A549 (cell line): ENCODE data around the gene PNKP. TPM values are rescaled to one million over a fixed set of nuclear protein-coding genes. Genes with fewer than 3 reads are reported as not detected.

Experiments used
- ATAC-seq, 2 experiments: fragments of 200-7000 bp in 1 of 2; fragments of >200 bp in 1 of 2; cut with Nextera tagmentation in 1 of 2; cut with Tn5 transposase in 1 of 2; 3 replicates each; pipeline versions ENCODE4 v1.8.0 to v1.9.1; 2018 to 2020; ENCODE audit warnings: mild to moderate bottlenecking in 1 of 2, moderate library complexity in 1 of 2
- CTCF ChIA-PET: fragments of 300-600 bp; sonication (Branson Sonifier 250); formaldehyde crosslinking; extraction: SDS; loops from one replicate; lab custom pipeline; 2021; ENCODE audit warnings: antibody characterized with exemption, inconsistent platforms; lab: Yijun Ruan, JAX
- POLR2A ChIA-PET: fragments of 350-600 bp; formaldehyde crosslinking; extraction: SDS; loops from one replicate; lab custom pipeline; 2021; ENCODE audit warnings: antibody characterized with exemption, inconsistent platforms; lab: Yijun Ruan, JAX
- DNase-seq, 2 experiments: peaks; one replicate each; pipeline versions ENCODE4 v3.0.0 to v3.0.0-alpha.2; 2011 to 2016; ENCODE audit warnings: low read depth in 1 of 2, low spot score in 1 of 2
- FAIRE-seq: peaks from 2 replicates; lab custom pipeline; 2011; peaks lifted over from hg19 to GRCh38; lab: Jason Lieb, UNC
- H3K27ac ChIP-seq, 2 experiments: fragments of >200 bp; sonication (Bioruptor Twin); formaldehyde crosslinking; 3 replicates each; pipeline ENCODE4 v1.5.1; 2016 to 2017
- H3K4me1 ChIP-seq: fragments of >200 bp; sonication (Bioruptor Twin); formaldehyde crosslinking; 3 replicates; pipeline ENCODE4 v1.6.1; 2016
- H3K4me2 ChIP-seq: fragments of >200 bp; sonication (Bioruptor Twin); formaldehyde crosslinking; 3 replicates; pipeline ENCODE4 v1.6.1; 2016
- H3K4me3 ChIP-seq: fragments of >200 bp; sonication (Bioruptor Twin); formaldehyde crosslinking; 3 replicates; pipeline ENCODE4 v1.5.1; 2016
- H3K9me3 ChIP-seq: fragments of >200 bp; sonication (Bioruptor Twin); formaldehyde crosslinking; 3 replicates; pipeline ENCODE4 v1.6.1; 2016
- CEBPB ChIP-seq, 2 experiments: fragments of >200 bp in 1 of 2; sonication (Bioruptor Twin) in 1 of 2; formaldehyde crosslinking in 1 of 2; IDR thresholded peaks; 2 replicates each; pipeline ENCODE4 v1.6.1; 2012 to 2016
- CHD2 ChIP-seq: fragments of 150-350 bp; IDR thresholded peaks from 2 replicates; pipeline ENCODE4 v1.6.1; 2014; ENCODE audit warnings: low read length; ENCODE audit not compliant: partially characterized antibody
- CHD4 ChIP-seq: fragments of 200-600 bp; sonication (generic); IDR thresholded peaks from 2 replicates; pipeline ENCODE4 v1.6.1; 2016; ENCODE audit warnings: antibody characterized with exemption, mild to moderate bottlenecking, borderline replicate concordance
- GATA3 ChIP-seq: IDR thresholded peaks from 2 replicates; pipeline ENCODE4 v1.6.1; 2012; ENCODE audit warnings: borderline replicate concordance
- HDAC2 ChIP-seq: fragments of 200-600 bp; sonication (generic); IDR thresholded peaks from 2 replicates; pipeline ENCODE4 v1.6.1; 2016
- HOXA7 ChIP-seq: fragments of 250-450 bp; sonication (Bioruptor Pico); IDR thresholded peaks from 2 replicates; pipeline ENCODE4 v1.5.0; 2020; ENCODE audit warnings: mild to moderate bottlenecking, moderate library complexity
- HOXB13 ChIP-seq: fragments of 250-450 bp; sonication (Bioruptor Pico); IDR thresholded peaks from 2 replicates; pipeline ENCODE4 v1.5.0; 2020; ENCODE audit warnings: low read depth, mild to moderate bottlenecking, moderate library complexity
- JUN ChIP-seq, 2 experiments: fragments of >200 bp; sonication (Bioruptor Twin); formaldehyde crosslinking; IDR thresholded peaks; 2 replicates in 1 of 2; 3 replicates in 1 of 2; pipeline ENCODE4 v1.6.1; 2016 to 2017
- KDM1A ChIP-seq: fragments of 200-600 bp; sonication (generic); IDR thresholded peaks from 2 replicates; pipeline ENCODE4 v1.6.1; 2016; ENCODE audit warnings: low read depth, mild to moderate bottlenecking
- MYC ChIP-seq: IDR thresholded peaks from 2 replicates; pipeline ENCODE4 v1.6.1; 2012; ENCODE audit warnings: mild to moderate bottlenecking, inconsistent platforms, low read length, improper control_type of control experiment, borderline replicate concordance
- POLR2A ChIP-seq: IDR thresholded peaks from 2 replicates; pipeline ENCODE4 v1.6.1; 2012; ENCODE audit warnings: mild to moderate bottlenecking, low read length
- RARB ChIP-seq: fragments of 250-450 bp; sonication (Bioruptor Pico); IDR thresholded peaks from 2 replicates; pipeline ENCODE4 v1.8.0; 2021; ENCODE audit warnings: mild to moderate bottlenecking, moderate library complexity
- RFX5 ChIP-seq: fragments of 450-650 bp; IDR thresholded peaks from 2 replicates; pipeline ENCODE4 v1.7.1; 2014; ENCODE audit warnings: antibody characterized with exemption, mild to moderate bottlenecking, moderate library complexity
- RNF2 ChIP-seq: fragments of 200-600 bp; sonication (generic); IDR thresholded peaks from 2 replicates; pipeline ENCODE4 v1.6.1; 2016; ENCODE audit warnings: low read depth, mild to moderate bottlenecking, antibody characterized with exemption, moderate library complexity, borderline replicate concordance
- ZC3H11A ChIP-seq: fragments of 450-650 bp; IDR thresholded peaks from 2 replicates; pipeline ENCODE4 v1.6.1; 2014; ENCODE audit warnings: antibody characterized with exemption, mild to moderate bottlenecking
- ZSCAN20 ChIP-seq: fragments of 250-450 bp; sonication (Bioruptor Pico); IDR thresholded peaks from 2 replicates; pipeline ENCODE4 v1.8.0; 2022; ENCODE audit warnings: mild to moderate bottlenecking, moderate library complexity
- WGBS: methylation state at CpG from one replicate; pipeline ENCODE4 v1.1.6; 2017; ENCODE audit errors: missing lambda C conversion rate; 5-methylcytosine and 5-hydroxymethylcytosine counted together
- polyA plus RNA-seq, 4 experiments: library from polyadenylated mRNA; depleted of rRNA in 3 of 4; stranded (reverse); fragments of >200 nt; fragmentation: RNase III in 1 of 4; extraction: RNeasy Plus Mini Kit Qiagen cat#74134 plus additional on column Dnase treatment in 1 of 4; gene quantifications; 2 replicates in 3 of 4; 3 replicates in 1 of 4; pipeline ENCODE4 v1.2.3, GENCODE V29; 2011 to 2017
- TF ChIP-seq, protein P1 (sequence below): IDR thresholded peaks from 2 replicates; pipeline ENCODE4 v1.6.1; 2012; ENCODE audit warnings: low read depth, borderline replicate concordance
- TF ChIP-seq, protein P2 (sequence below): fragments of >200 bp; sonication (Bioruptor Twin); formaldehyde crosslinking; IDR thresholded peaks from 3 replicates; pipeline ENCODE4 v1.5.1; 2016
- TF ChIP-seq, protein P3 (sequence below): fragments of >200 bp; sonication (Bioruptor Twin); formaldehyde crosslinking; IDR thresholded peaks from 2 replicates; pipeline ENCODE4 v1.6.1; 2016

The PNKP gene
- polyA plus RNA-seq, 2 of the 4 experiments (the other 2 are of a cell fraction), result 23.3 to 71.2 TPM

DNA sequence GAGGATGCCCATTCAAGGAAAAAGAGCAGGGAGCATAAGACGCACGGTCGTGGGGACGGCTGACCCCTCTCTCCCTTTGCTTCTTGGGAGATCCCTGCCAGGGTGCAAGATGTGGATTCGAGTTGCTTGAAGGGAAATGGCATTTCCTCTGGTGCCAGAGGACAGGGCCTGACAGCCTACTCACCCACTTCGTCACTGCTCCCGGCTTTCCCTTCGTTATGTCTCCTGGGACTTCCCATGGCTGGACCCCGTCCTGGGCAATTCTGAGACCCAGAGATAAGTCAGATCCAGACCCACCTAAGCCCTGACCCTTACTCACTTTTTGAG, 11.3 kb upstream of the PNKP start:
- CTCF ChIA-PET, result interaction anchor here (3.8 kb wide), 1 partner anchor 11 kb away, joined by 24 read pairs; no protein-coding TSS in a partner anchor
- peaks cover 10% of the 10 kb centered on the region for H3K9me3 ChIP-seq

DNA sequence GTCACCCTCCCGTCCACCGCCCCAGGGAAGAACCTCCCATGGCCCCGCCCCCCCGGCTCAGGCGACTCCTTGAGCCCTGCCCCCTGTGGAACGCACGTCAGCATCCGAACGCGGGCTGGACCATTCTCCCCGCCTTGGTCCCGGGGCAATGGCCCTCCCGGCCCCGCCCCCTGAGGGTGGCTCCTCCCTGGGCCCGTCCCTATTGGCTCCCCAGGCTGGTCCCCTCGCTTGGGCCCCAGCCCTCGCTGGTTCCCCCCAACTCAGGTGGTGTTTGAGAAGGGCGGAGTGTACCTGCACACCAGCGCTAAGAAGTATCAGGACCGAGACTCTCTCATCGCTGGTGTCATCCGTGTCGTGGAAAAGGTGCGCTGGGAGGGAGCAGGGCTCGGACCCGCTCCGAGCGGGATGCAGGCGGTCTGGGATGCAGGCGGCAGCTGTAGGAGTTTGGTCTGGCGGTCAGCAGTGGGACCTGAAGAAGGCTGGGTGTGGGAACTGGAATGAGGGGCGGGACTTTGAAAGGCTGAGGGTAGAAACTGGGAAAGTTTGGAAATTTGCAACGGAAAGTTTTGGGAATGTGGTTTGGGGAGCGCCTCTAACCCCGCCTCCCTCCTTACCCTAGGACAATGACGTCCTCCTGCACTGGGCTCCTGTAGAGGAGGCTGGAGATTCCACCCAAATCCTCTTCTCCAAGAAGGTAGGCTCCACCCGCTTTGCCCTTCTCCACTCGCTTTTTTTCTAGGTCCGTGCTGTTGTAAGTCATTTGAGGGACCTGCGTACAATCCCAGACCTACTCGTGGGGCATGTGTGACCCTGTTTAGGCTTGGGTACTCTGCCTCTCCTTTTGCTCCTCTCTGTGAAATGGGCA, 10.7 kb upstream of the PNKP start:
- ATAC-seq (peak; percentile 70 to 83), FAIRE-seq (no peak), DNase-seq (peak; percentile 98 to 99)
- CTCF ChIA-PET, result interaction anchor here (1.7 kb wide), 1 partner anchor 12 kb away, joined by 7 read pairs; no protein-coding TSS in a partner anchor
- peaks cover 7% of the 10 kb centered on the region for H3K9me3 ChIP-seq
- 8% methylated on average over 35 of the region's 41 CpGs for WGBS
- H3K27ac ChIP-seq, result peak overlapping the region; percentile 98 to 99
- peaks cover 21% of the 10 kb centered on the region for H3K4me1 ChIP-seq
- TF ChIP-seq RFX5 (no peak), MYC (no peak), JUN (IDR thresholded peaks at IDR 0.05) (peak in 1 of 2 experiments; percentile 38; a peak in 1 of 5 replicates), HOXA7 (0 out of 2 replicates have a peak, but pooled peaks have one; percentile 32), ZSCAN20 (CRISPR knock-in tag) (no peak)
- TF ChIP-seq, protein P1, sequence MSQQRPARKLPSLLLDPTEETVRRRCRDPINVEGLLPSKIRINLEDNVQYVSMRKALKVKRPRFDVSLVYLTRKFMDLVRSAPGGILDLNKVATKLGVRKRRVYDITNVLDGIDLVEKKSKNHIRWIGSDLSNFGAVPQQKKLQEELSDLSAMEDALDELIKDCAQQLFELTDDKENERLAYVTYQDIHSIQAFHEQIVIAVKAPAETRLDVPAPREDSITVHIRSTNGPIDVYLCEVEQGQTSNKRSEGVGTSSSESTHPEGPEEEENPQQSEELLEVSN, result peak; percentile 81; the same call in 1 of the 2 replicates
- peak overlapping the region; percentile 90 for H3K4me2 ChIP-seq
- POLR2A ChIA-PET, result interaction anchor here (0.7 to 2.6 kb wide), 6 partner anchors 10 to 202 kb away, joined by 3 to 36 read pairs (median 10); partner anchors contain the start of genes ATF5, MED25, NUP62 and PNKP
- H3K4me3 ChIP-seq, result peak overlapping the region; percentile 95

More for the DNA sequence above, 11.3 kb upstream of the PNKP start:
- WGBS, result 86% methylated on average over 9 of the region's 9 CpGs
- TF ChIP-seq, protein P2, sequence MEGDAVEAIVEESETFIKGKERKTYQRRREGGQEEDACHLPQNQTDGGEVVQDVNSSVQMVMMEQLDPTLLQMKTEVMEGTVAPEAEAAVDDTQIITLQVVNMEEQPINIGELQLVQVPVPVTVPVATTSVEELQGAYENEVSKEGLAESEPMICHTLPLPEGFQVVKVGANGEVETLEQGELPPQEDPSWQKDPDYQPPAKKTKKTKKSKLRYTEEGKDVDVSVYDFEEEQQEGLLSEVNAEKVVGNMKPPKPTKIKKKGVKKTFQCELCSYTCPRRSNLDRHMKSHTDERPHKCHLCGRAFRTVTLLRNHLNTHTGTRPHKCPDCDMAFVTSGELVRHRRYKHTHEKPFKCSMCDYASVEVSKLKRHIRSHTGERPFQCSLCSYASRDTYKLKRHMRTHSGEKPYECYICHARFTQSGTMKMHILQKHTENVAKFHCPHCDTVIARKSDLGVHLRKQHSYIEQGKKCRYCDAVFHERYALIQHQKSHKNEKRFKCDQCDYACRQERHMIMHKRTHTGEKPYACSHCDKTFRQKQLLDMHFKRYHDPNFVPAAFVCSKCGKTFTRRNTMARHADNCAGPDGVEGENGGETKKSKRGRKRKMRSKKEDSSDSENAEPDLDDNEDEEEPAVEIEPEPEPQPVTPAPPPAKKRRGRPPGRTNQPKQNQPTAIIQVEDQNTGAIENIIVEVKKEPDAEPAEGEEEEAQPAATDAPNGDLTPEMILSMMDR, result no peak
- no peak for TF ChIP-seq CHD2
- TF ChIP-seq GATA3, result no peak
- TF ChIP-seq RNF2, result no peak
- TF ChIP-seq CEBPB (IDR thresholded peaks at IDR 0.05), result no peak
- TF ChIP-seq KDM1A, result no peak
- no peak for TF ChIP-seq HDAC2
- TF ChIP-seq, protein P3, sequence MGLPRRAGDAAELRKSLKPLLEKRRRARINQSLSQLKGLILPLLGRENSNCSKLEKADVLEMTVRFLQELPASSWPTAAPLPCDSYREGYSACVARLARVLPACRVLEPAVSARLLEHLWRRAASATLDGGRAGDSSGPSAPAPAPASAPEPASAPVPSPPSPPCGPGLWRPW, result no peak
- TF ChIP-seq, protein P1, result no peak
- no peak for TF ChIP-seq CHD4
- TF ChIP-seq ZC3H11A, result no peak
- TF ChIP-seq HOXB13, result no peak
- no peak for TF ChIP-seq RARB (CRISPR knock-in tag)
- TF ChIP-seq POLR2A, result no peak
- H3K4me3 ChIP-seq, result peak overlapping the region; percentile 95
- H3K4me1 ChIP-seq, result peaks cover 21% of the 10 kb centered on the region
- no peak for ATAC-seq
- POLR2A ChIA-PET, result interaction anchor here (0.8 kb wide), 1 partner anchor 10 kb away, joined by 3 read pairs; no protein-coding TSS in a partner anchor
- no peak for FAIRE-seq
- H3K4me2 ChIP-seq, result peak overlapping the region; percentile 90
- DNase-seq, result no peak
- H3K27ac ChIP-seq, result peak overlapping the region in 1 of 2 experiments; percentile 98; a peak in 4 of 6 replicates
